NCI-H748 (cell line): ENCODE measurements around the gene TMEM117.

Experiments
- DNase-seq: peaks from one replicate; lab custom pipeline; 2025; ENCODE audit not compliant: unreplicated experiment; lab: John Stamatoyannopoulos, UW

Gene TMEM117

DNA sequence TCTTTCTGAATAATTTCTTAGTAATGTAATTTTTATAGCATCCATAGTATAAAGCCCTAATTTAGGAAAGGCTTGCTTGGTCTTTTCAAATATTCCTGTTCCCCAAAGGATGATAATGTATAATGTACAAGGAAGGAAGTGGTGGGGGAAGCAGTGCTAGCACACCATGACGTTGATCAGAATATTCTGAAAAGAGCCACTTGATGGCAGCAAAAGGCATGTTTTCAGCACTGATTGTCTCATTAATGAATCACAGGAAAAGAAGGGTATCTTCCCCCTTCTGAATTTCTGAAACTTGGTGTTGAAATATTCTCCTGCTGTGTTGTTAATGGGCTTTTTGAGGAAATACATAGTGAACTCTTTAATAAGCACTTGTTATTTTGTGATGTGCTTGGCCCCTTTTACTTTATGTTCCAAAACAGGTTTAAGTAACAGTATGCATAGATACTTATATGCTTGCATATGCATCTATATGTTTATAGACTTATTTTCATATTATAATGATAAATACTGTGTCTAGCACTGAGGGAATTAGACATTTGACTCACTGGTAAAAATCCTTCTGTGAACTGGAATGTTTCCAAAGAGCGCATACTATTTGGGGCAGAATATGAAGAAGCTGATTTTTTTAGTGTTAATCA lies 122.0 kb downstream of the TMEM117 start:
- peak; percentile 19 for DNase-seq

DNA sequence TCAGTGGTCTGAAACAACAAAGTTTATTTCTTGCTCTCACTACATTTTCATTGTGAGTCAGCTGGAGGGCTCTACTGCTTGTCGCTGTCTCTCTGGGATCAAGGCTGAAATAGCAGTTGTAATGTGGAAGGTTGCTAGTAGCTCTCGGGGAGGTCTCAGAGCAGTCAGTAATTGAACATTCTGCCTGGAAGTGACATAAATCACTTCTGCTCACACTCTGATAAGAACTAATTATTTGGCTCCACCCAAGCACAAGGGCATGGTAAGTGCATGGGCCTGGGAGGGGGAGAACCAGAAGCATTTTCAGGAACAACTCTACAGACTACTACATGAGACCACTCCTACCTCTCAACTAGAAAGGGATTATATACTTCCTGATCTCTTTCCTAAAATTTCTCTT lies 128.2 kb downstream of the TMEM117 start:
- no peak for DNase-seq

DNA sequence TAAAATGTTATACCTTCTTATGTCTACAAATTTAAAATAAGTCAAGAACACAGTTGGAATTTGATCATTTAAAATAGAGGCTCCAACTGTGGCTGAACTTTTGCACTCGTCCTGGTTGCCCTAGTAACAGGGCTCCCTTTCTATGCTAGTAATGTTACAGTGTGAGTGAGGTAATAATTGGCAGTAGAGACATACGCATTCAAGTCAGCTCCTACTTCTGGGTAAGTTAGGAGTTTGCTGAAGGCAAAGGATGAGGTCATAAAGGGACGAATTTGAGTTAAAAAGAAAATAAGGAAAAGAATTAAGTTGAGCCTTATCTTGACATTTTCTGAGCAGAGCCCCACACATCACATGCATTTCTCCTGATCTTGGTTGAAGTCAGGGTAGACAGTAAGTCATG lies 129.1 kb downstream of the TMEM117 start:
- no peak for DNase-seq

DNA sequence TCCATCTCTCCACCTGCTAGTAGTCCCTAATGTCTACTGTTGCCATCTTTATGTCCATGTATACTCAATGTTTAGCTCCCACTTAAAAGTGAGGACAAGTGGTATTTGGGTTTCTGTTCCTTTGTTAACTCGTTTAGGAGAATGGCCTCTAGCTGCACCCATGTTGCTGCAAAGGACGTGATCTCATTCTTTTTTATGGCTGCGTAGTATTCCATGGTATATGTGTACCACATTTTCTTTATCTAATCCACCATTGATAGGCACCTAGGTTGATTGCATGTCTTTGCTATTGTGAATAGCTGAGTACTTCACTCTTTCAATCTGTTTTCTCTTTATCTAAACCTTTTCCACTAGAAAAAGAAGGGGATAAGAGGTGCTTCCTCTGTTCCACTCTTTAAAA lies 130.0 kb downstream of the TMEM117 start:
- DNase-seq = no peak

DNA sequence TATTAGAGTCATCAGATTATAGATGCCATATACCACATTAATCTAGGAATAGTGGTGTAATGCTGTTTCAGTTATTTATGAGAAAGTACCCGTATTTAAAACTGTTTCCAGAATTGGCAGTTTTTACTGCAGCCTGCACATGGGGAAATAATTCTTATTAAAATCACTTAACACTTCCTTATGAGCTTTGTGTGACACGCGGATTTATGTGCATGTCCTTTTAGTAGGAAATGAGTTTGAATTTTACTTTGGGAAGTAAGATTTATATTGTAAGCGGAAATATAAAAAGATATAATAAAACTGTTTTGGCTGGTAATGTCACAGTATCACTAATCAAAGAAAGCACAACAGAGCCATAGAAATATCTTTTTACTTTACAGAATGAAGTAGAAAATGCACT lies 132.9 kb downstream of the TMEM117 start:
- no peak for DNase-seq

DNA sequence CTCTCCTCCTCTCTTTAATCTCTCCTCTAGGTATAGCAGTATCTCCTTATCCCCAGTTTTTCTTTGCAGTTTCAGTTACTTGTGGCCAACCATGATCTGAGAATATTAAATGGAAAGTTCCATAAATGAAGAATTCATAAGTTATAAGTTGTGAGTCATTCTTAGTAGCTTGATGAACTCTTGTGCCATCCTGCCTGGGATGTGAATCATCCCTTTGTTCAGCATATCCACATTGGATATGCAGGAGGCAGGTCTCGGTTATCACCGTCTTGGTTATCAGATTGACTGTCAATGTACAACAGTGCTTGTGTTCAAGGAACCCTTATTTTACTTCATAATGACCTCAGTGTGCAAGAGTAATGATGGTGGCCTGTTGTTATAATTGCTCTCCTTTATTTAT lies 134.0 kb downstream of the TMEM117 start:
- no peak for DNase-seq

DNA sequence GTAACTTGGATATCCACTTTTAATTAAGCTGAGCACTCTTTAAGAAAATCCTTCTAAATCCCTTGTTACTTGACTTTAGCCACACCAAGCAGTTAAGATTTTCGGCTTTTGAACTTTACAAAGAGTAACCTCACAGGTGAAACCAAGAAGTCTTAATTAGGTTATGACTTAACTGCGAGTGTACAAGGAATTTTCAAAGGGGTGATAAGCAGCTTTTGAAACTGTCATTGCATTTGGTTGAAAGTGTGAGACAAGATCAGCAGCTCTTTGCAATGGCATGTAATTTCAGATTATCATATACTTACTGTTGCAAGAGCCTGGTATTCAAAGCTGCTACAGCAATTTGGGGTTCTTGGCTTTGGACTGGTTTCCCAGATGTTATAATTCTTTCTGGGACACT lies 137.5 kb downstream of the TMEM117 start:
- DNase-seq = no peak

DNA sequence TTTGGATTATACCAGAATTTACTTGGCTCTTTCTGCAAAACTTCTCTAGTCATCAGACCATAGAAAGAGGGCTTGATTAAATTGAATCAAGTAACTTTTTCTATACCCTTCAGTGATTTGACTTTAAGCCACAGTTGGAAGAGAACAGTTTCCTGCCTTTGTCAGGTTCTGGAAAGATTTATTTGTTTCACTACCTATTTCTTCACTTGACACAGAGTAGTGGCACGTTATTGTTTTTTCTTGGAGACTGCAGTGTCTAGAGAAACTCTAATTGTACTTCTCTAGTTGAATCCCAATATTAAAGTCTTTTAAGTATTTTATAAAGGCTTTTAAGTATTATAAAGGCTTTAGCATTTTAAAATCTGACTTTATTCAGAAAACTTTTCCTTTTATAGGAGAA lies 138.1 kb downstream of the TMEM117 start:
- no peak for DNase-seq

DNA sequence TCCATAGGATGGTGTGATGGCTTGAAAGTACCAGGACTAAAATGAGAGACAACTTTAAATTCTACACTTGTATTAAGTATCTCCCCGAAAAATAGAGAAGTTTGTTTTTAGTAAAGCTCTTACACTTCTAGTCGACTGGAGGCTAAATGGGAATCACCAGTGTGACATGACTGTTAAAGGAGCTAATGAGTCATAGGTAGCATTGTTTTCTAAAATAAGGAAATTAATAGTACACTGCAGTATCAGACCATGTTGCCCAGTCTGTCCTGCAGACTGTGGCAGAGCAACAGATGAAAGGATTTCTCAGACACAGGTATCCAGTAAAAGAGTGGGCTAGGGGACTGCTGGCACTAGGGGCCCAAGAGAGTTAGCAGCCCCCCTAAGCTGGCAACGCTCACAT lies 140.1 kb downstream of the TMEM117 start:
- no peak for DNase-seq

DNA sequence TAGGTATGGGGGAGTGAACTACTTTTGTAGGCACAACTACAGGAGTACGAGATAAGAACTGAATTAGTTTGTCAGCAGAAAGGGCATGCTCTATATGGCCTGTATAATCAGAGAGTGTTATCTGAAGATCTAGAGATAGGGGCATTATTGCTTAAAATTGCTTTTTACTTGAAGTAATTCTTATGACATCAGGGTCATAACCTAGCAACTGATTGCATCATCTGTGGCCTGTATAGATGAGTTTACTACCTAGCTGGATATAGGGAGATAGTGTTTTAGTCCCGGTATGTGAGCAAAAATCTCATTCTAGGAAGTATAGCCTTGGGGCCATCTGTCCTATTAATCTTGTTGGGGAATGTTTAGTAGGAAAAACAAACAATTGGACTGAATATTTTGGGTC lies 142.7 kb downstream of the TMEM117 start:
- no peak for DNase-seq

DNA sequence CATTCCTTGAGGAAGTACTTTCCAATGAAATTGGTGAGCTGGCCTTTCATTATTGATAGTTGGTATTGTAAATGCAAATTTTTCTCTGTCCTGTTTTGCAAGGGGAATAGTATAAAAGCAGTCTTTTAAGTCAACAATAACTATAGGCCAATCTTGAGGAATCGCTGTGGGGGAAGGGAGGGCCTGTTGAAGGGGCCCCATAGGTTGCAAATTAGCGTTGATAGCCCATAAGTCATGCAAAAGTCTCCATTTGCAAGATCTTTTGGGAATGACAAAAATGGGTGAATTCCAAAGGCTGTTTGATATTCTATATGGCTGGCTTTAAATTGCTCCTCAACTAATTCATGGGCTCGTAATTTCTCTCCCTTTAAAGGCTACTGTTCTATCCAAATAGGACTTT lies 143.6 kb downstream of the TMEM117 start:
- DNase-seq = no peak

DNA sequence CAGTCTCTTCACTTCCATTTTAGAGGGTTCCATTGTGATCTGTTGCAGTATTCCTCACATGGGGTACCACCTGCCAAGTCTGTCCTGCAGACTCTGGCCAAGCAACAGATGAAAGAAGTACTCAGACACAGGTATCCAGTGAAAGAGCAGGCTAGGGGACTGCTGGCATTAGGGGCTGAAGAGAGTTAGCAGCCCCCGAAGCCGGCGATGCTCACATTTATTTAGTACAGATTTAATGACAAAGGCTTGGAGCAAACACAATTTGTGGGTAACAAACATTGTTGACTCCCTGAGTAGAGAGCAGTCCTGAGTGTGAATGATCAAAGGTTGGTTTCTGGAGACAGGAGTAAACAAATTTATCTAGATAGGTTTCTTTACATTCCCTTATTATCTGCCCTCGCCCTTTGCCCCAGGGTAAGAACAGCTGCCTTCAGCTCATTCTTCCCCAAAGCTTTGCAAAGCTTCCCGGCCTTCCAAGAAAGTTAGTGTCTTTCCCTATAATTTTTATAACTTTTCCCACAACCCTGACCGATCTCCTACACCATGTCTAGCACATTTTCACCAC lies 144.8 kb downstream of the TMEM117 start:
- DNase-seq = no peak

DNA sequence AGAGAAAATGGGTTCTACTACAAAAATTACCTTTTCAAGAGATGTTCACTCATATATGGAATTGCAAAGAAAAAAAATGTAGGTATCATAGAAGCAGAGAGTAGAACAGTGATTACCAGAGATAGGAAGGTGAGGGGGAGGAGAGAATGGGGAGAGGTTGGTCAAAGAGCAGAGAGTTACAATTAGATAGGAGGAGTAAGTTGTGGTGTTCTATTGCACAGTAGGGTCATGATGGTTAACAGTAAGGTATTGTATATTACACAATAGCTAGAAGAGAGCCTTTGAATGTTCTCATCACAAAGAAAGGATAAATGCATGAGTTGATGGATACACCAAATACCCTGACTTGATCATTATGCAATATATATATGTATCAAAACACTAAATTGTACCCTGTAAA lies 145.8 kb downstream of the TMEM117 start:
- DNase-seq = no peak

DNA sequence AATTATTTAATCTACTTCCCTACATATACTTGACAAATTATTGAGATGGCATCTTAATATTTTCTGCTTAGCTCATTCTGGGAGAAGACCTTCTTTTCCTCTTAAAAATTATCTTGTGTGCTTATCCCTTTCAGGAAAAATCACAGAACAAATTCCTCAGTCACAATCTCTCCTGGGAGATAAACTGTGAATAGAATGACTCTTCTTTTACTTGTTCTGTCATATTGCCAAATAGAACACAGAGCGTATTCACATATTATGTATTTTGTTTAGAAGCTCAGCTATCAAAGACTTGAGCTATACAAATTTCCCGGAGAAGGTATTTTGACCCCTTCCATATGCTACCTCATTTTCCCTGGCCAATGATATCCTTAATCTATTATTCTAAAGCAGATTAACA lies 146.7 kb downstream of the TMEM117 start:
- no peak for DNase-seq

DNA sequence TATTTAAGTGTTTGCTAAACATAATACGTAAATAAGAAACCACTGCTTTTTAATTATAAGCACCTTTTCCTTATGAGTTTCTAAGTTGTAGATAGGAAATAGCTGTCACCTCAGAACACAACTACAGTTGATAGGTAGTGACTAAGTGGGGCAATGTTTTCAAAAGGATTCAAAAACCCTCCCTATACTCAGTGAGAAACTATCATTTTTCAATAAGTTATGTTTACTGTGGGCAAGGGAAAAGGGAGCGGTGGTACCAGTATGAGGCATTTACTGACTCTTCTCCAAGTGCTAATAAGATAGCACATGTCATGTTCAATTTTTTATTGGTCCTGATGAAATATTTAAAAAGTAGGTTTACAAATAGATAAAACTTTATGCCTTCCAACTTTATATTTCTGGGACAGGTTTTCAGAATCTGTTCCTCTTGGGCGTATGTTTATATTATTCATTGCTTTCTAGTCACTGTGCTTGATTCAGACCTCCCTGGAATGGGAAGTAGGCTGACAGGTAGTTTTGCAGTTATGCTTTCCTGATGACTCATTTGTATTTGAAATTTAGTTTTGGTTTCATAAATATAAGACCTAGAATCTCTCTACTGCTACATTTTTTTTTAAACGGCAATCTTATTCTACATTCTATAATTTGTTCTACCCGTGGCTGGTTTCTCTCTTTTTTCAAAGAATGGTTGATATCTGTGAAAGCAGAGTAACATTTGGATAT lies 153.1 kb downstream of the TMEM117 start:
- DNase-seq = no peak

DNA sequence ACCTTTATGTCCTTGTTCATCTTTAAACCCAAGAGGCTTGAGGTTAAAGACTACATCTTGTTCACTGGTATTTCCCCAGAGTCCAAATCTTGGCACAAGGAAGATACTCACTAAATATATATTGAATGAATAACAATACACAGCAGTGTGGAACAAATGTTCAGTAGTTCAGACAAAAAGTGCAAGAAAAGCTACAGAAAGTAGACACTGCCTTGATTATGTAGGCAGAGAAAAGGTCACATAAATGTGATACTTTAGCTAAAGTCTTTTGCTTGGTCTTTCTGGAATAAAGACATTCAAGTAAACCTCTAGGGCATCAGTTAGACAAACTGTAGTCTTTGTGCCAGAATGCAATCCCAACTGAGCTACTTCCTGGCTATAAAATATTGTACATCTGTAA lies 157.0 kb downstream of the TMEM117 start:
- no peak for DNase-seq

DNA sequence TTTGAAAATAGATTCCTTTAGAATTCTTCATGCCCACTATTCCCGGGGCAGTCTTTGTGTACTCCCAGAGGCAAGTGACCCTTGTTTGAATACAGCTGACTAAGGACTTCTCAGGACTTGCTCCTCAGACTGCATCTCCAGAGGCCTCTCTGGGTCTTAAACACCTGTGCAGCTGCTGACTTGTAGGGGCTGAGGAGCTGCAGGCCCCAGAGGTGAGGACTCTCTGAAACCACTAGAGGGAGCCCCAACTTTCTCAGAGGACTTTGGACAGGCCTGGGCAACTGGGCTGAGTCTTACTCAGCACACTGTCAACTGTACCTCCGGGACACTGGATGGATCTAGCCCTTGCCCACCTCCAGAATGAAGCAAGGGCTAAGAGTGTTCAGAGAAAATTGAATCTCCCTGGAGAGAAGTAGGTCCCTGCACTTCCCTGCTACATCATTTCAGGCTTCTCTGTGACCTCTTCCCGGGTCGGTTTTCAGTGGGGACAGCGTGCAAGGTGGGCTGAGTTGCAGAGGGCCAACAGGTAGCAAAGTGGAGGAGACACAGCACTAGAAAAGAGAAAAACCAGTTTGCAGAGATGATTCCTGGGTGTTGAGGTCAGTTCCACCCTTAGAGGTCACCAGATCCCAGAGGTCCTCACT lies 164.6 kb downstream of the TMEM117 start:
- DNase-seq = peak; percentile 42

DNA sequence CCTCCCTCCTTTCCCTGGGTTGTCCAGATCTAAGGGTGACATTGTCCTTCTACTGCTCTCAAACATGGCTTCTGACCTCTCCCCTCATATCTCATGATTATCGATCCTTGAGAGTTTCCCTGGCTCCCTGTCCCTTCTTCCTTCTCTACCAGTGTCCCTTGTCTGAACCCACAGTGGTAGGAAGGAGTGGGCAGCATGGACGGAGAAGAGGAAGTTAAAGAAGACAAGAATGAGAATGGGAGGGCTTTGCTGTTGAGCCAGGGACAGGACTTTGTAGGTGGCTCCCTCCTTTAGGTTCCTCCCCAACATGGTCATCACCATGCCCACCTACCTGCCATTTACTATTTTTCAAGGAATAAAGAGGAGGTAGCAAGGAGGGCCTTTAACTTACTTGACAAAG lies 166.7 kb downstream of the TMEM117 start:
- no peak for DNase-seq

DNA sequence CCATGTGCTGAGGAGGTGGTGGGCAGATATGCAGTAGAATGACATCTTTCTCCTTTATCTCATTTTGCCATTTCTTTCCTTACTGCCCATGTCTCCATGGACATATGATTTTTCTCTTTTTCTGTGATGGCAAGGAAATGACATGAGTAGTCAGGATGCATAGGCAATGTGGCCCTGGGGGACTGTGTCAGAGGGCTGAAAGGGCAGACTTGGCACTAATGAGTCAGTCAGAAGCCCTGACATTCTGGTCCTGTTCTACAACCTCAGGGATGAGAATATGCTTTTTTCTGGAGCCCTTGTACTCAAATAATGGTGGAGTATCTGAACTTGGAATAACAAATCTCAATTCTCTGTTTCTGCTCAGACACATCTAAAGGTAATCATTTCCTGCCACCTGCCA lies 167.8 kb downstream of the TMEM117 start:
- no peak for DNase-seq

DNA sequence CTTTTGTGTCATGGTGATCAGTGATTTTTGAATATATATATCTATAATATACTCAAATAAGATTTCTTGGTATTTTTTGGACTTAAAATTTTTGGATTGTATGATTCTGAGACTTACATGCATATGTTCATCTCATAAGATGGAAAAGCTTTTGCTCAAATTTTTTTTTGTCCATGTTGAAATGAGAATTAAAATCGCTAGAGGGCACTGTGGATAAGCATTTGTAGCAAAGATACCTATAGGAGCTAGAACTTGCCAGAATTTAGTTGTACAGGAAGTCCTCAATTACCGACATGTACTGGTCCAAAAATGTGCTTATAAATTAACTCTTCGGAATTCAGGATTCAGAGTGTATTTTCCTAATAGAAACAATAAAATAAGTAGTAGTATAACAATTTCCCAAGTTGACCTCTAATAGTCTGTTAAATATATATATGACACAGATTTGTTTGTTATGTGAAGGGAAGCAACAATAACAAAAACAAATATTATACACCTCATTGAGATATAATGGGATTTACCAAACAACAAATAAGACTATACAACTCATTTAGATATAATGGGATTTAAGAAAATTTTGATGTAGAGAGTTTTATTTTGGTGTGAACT lies 179.6 kb downstream of the TMEM117 start:
- DNase-seq = peak; percentile 46

DNA sequence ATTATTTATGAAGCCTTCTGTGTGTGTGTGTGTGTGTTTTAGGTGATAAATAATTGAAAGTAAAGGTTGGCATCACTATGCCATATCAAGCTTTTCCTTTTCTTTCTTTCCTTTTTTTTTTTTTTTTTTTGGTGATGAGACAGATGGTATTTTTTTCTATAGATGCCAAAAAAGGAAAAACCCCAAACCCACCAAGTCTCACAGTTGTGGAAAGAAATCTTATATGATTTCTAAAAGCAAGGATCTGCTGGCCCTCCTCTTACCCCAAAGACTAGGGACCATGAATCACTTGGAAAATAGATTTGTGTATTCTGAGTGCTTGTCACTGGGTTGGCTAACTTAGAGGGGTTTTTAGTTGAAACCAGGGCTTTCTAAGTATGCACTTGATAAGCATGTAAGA lies 181.3 kb downstream of the TMEM117 start:
- DNase-seq = no peak

DNA sequence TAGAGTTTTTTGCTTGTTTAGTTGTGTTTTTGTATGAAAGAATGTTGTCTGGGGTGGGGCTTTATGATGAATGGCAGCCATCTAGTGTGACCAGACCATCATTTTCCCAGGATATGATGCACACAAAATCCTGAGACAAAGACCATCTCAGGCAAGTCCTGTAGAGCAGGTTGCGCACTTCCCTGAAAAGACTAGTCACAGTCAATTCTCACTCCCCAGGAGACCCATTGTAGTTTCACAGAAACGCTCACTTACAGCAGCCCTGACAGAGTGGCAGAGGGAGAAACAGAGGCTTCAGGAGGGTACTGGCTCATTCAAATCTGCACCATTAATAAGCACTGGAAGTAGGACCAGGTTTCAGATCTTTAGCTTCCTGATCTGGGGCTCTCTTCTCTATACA lies 183.2 kb downstream of the TMEM117 start:
- no peak for DNase-seq
